HG02678 (cell line): ENCODE results near the gene SRRM5.

Experiments
- ATAC-seq: cut with Tn5 transposase; IDR thresholded peaks from one replicate; pipeline ENCODE4 v1.9.1; 2021; ENCODE audit warnings: mild to moderate bottlenecking, moderate library complexity; ENCODE audit not compliant: unreplicated experiment

SRRM5 gene

GRCh38 chr19:43664018-43664417, 52.1 kb downstream of the SRRM5 start:
- no peak for ATAC-seq
